GM03348 (cell line): ENCODE results near the gene TNFRSF12A.

Source experiments
- DNase-seq: peaks from one replicate; pipeline ENCODE4 v3.0.0; 2012; ENCODE audit warnings: low spot score

TNFRSF12A gene

DNA sequence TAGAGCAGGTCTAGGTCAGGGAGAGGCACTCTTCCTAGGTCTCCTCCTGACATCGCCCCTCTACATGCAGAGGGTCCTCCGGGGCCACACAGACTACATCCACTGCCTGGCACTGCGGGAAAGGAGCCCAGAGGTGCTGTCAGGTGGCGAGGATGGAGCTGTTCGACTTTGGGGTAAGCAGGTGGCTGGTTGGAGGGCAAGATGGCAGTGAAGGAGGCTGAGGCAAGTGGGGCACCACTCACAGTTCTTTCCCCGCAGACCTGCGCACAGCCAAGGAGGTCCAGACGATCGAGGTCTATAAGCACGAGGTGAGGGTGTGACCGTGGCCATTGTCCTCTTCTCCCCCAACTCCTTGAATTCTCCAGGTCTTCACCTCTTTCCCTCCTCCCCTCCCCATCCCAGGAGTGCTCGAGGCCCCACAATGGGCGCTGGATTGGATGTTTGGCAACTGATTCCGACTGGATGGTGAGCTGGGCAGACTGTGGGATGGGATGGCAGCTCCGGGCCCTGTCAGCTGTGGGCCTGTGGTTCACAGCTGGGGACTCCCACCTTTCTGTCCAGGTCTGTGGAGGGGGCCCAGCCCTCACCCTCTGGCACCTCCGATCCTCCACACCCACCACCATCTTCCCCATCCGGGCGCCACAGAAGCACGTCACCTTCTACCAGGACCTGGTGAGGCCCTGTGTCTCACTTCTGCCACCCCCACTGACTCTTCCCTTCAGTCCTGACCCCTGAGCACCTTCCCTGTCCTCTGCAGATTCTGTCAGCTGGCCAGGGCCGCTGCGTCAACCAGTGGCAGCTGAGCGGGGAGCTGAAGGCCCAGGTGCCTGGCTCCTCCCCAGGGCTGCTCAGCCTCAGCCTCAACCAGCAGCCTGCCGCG, 6.7 kb downstream of the TNFRSF12A start:
- no peak for DNase-seq

DNA sequence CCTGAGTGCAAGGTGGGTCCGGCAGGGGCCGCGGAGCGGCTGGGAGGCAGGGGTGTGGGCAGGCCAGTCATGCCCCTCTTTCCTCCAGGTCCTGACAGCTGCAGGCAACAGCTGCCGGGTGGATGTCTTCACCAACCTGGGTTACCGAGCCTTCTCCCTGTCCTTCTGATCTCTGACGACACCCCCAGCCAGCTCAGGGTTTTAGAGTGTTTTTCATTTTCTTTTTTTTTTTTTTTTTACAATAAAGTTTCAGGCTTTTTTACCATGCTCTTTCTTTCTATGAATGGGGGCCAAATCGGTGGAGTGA, 7.3 kb downstream of the TNFRSF12A start:
- no peak for DNase-seq

DNA sequence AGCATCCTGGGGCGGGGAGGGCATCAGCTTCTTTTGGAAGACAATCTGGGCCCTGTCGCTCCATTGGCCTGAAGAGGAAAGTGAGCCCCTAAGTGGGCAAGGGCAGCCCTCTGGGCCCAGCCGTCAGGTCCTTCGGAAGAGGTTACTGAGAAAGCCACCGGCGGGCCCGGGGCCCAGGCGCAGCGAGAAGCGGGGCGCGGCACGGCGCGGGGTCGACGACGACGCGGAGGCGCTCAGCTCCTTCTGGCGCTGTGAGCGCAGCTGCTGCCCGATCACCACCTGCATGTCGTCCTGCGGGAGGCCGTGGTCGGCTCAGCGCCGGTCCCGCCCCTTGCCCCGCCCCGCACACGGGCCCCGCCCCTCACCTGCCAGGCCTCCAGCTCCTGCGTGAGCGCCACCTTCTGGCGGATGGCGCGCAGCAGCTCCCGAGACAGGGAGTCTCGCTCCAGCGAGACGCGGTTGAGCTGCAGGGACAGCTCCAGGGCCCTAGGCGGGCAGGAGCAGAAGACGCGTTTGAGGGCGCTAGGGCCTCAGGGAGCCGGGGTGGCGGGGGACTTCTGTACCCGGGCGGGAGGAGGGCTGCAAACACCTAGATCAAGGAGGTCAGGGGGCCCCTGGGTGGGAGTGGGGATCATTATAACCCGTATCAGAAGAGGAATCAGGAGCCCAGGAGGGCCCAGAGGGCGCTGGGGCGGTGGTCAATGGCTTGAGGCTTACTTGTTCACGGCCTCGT, 8.0 kb downstream of the TNFRSF12A start:
- DNase-seq, result peak; percentile 81

DNA sequence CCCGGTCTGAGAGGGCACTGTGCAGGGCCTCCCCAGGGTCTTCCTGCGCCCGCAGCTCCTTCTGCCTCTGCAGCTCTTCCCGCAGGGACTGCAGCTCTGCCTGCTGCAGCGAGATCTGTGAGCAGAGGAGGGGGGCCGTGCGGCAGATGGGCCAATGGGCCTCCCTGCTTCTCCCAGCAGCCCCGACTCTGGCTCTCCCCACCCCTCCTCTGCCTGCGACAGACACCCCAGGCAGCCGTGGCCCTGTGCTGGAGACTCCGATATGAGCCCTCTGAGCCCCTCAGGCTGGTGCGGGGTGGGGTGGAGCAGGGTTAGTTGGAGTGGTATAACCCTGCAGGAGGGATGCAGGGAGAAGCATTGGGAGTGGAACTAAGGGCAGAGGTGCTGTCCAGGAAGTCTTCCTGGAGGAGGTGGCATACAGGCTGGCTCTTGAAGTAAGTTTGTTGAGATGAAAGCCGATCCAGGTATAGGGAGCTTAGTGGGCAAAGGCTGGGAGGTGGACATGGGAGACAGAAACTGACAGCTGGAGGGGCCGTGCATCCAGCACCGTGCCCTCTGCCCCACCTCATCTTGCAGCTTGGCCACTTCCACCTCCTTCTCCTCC, 8.7 kb downstream of the TNFRSF12A start:
- no peak for DNase-seq

DNA sequence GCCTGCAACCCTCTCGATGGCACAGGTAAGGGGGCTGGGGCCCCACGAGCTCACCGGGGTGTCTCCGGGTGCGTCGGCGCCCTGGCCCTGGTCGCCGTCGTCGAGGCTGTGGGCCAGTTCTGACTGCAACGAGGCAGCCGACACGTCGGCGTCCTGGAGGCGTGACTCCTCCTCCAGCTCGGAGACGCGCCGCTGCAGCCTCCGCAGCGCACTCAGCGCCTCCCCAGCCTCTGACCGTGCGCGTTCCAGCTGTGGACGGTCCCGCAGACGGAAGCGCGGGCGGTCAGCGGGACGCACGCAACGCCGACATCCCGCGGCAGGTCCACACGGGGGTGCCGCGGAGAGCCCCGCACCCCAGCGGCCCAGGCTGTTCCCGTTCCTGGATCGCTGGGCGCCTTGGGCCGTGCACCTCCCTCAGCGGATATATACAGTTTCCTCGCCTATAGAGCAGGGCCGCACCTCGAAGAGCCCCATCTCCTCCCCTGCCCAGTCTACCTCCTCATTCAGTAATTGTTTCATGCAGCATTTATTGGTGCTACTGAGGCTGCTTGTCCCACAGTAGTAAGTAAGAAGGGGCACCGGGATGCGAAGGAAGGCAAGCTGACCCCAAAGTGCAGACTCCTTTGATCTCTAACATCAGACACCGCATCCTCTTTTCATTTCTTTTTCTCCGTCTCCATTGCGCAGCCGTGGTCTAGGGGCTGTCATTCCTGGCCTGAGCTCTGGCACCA, 9.5 kb downstream of the TNFRSF12A start:
- peak; percentile 67 for DNase-seq

DNA sequence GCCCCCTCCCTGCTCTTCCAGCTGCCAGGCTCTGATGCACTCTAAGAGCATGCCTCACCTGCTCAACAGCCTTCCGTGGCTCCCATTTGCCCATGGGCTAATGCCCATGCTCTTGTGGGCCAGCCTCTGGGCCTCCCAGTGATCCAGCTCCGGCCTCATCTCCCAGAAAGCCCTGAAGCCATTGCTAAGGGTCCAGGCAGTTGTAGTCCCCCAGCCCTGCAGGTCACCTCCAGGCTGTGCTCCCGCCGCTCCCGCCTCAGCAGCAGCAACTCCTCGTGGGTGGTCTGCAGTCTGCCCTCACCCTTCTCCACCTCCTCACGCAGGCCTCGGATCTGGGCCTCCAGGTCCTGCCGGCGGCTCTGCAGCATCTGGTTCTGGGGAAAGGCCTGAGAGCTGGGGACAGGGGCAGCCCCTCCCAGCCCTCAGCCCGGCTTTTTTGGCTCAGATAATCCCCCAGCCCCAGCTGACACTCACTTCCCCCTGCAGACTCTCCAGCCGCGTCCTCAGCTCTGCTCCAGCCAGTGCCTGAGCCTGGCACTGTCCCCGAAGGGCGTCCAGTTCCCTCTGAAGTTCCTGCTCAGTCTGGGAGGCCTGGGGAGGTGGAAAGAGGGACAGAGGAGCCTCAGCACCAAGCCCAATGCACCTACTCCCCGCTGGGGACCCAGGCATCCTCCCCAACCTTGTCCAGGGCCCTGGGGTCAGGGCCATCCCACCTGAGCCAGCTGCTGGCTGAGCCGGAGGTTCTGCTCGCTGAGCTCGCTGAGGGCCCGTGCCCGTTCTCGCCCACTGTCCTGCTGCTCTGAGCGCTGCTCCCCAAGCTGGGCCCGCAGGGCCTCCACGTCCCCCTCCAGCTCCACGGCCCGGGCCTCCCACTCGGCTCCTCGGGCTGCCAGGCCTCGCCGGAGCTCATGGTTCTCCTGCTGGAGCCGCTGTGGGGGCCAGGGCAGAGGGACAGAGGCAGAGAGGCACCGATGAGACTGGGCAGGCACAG, 10.3 kb downstream of the TNFRSF12A start:
- no peak for DNase-seq

DNA sequence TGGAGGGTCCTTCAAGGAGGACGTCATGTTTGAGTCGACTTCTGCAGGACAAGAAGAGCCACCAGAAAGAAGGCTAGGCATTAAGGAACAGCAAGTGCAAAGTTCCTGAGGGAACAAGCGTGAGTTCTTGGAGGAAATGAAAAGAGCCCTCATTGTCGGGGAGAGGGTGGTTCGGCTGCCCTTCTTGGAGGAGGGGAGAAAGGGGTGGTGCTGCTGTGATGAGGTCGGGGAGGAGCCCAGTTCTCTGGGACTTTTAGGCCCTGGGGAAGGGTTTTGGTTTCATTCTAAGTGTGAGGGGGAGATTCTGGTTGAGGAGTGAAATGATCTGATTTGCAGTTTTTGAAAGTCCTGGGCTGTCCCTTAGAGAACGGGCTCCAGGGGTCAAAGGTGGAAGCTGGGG, 12.5 kb downstream of the TNFRSF12A start:
- DNase-seq, result no peak

DNA sequence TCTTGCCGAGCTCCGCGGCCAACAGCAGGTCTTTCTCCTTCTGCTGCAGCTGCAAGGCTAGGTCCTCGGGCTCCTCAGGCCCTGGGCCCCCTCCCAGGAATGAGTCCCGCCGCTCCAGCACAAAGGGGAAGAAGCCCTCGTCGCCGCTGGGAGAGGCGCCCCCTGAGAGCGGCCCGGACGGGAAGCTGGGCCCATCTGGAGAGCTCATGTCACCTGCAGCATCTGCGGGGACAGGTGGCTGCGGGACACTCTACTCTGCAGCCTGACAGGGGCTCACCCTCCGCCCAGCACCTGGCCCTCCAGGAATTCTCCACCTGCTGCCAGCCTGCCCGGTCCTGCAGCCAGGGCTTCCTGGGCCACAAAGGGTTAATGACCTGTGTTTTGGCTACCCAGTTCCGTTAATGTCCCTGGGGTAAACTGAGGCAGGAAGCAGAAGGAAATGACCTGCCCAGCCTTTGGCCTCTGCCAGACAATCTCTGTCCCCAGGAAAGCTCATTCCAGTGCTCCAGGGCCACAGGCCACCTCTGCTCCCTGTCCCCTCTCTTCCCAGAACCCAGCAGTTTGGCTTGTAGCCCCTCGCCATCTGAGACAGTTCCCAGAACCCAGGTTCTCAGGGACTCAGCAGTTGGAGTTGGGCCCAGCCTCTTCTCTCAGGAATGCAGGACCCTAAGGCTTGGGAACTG, 15.3 kb downstream of the TNFRSF12A start:
- DNase-seq, result no peak

DNA sequence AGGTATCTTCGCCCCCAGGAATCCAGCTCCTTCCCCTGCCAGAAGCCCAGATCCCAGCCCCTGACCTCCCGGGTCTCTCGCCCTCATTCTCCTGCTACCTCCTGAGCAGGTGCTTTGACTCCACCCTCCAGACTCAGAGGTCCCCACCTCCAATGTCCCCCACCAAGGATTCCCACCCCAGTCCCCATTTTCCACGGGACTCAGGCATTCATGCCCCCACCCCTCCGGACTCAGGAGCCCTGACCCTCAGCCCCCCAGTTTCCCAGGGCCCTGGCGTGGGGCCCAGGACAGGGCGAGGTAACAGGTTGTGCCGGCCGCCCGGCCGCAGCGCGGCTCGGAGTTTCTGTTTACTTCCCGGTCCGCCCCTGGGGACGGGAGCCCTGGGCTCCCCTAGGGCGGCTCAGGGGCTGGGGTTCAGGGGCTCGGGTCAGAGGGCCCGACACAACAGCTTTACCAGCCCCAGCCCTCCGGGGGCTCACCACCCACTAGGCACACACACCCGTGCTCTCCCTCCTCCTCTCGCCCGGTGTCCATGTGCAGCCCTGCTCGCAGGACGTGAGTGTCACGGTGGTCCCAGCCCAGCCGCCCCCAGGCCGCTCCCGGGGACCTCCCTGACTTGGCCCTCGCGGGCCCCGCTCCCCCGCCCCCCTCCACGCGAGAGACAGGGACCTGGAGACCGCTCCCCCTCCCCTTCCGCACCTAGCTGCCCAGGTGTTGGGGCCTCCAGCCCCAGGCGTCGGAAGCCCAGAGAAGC, 16.0 kb downstream of the TNFRSF12A start:
- DNase-seq, result no peak

DNA sequence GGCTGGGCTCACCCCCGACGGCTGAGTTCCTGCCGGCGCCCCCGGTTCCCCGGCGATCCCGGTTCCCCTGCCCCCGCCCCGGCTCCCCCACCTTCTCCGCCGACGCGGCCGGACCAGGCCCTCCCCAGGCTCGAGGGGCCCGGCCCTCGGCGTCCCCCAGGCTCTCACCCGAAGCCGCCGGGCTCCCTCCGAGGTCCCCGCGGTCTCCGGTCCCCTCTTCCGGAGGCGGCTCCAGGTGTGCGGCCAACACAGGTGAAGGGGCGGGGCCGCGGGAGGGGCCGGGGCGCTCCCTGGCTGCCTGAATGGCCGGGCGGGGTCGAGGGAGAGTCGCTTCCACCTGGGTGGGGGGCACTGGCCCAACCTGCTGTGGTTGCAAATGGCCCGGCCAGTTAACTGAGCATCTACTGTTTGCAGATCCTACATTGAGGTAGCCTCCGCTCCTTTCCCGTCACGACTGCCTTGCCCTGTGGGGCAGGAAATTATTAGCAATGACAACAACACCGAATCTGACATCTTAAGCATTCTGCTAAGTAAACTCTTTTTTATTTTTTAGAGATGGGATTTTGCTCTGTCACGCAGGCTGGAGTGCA, 16.7 kb downstream of the TNFRSF12A start, which contains the start of gene BICDL2:
TSS of gene BICDL2 (minus strand) at position 219 of the 590 bp plus-strand sequence. CDS start 1,448 bp downstream, outside the sequence.
- DNase-seq, result no peak

DNA sequence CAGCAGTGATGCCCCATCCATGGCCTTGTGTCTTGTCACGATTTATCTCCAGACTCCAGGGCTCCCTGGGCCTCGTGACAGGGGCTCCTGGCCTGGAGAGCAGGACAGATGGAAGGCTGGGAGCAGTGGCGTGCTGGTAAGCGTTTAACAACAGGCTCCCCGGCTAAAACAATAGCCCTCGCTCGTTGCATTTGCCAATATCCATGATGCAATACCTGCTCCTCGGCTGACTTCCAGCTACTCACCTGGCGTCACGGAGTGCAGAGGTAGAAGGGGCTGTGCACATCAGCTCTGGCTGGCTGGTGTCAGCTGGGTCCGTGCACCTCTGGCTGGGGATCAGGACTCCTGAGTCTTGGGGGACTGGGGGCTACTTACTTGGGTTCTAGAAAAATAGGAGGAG, 18.1 kb downstream of the TNFRSF12A start:
- no peak for DNase-seq

DNA sequence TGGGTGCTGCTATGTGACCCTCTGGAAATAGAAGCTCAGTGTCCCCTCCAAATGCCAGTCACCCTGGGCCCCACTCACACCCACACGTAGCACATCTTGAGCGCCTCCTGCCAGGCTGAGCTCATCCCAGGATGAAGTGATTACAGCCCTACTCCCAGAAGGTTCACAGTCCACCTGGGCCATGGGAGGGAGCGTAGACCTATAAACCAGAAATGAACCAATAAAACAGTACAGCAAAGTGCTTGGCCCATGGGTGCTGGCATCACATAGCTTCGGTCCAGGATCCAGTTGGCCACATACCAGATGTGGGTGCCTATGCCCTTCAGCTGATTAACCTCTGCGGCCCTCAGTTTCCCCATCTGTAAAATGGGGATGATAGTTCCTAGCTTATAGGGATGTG, 18.7 kb downstream of the TNFRSF12A start:
- no peak for DNase-seq

DNA sequence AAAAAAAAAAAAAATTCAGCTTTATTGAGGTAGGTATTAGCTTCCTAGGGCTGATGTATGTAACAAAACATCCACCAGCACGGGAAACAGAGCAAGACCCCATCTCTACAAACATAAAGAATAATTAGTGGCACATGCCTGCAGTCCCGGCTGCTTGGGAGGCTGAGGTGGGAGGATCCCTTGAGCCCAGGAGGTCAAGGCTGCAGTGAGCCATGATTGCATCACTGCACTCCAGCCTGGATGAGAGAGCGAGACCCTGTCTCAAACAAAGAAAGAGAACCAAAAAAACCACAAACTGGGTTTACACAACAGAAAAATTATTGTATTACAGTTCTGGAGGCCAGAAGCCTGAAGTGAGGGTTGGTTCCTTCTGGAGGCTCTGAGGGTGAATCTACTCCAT, 22.2 kb downstream of the TNFRSF12A start:
- DNase-seq, result no peak

DNA sequence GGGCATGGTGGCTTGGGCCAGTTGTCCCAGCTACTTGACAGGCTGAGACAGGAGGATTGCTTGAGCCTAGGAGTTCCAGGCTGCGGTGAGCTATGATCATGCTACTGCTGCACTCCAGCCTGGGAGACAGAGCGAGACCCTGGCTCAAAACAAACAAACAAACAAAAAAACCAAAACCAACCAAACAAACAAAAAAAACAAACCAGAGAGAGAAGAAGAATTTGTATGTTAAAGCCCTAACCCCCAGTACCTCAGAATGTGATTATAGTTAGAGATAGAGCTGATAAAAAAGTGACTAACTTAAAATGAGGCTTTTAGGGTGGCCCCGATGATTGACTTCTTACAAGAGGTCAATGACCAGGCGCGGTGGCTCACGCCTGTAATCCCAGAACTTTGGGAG, 24.5 kb downstream of the TNFRSF12A start:
- no peak for DNase-seq

DNA sequence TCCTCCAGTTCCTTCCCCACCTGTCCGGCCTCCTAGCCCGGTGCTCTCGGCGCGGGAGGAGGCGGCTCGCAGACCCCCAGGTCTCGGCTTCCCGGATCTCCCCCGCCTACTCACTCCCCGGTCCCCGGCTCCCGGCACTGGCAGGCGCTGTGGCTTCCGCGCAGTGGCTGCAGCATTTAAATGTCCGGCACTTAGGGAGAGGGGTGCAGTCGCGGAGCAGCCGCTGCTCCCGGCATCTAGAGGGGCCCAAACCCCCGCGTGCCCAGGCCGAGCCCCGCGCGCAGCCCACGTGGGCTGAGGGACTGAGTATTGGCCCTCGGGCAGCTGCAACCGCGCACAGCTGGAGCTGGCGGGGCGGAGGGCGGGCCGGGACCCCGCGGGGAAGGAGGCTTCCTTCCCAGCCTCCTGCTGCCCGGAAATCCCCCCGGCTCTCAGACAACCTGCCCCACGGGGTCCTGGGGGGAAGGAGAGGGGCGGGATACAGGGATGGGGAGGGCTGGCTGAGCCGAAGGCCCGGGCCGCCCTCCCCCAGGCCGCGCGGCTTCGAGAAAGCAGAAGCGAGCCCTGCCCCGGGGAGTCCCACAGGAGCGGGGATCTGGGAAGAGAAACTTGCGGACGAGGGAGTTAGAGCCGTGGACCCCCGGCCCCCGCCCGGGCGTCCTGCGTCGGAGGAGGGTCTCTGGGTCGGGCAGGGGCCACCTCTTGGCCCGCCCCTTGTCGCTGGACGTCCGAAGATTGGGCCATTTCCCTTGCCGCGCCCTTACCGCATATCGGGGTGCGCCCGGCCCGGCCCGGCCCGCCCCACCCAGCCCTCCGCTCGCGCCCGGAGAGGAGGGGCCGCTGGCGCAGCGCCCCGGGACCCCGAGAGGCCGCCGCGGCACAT, 25.8 kb downstream of the TNFRSF12A start, which contains the start of gene MMP25:
TSS of gene MMP25 (plus strand) at position 804 of the 883 bp plus-strand sequence. CDS start 357 bp downstream, outside the sequence.
- DNase-seq, result no peak

DNA sequence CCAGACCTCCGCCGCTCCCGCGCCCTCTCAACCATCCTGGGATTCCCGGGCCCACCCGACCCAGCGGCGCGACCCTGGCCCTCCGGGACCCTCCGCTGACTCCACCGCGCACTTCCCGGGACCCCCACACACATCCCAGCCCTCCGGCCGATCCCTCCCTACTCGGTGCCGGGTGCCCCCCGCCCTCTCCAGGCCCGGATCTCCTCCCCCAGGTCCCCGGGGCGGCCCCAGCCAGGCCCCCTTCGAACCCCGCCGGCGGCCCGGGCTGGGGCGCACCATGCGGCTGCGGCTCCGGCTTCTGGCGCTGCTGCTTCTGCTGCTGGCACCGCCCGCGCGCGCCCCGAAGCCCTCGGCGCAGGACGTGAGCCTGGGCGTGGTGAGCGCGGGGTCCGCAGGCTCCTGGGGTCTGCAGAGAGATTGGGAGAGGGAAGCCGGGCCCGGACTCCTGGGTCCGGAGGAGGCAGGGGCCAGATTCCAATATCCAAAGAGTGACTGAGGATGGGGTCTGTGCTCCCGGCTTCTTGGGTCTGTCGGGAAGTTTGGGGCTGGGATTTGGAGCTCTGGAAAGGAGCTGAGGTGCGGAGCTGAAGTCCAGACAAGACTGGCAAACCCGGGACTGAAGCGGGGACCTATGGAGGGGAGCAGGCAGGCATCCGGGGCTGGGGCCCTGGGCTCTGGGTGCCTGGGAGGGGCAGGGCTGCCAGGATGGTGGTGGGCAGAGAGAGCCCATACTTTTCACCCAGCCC, 26.6 kb downstream of the TNFRSF12A start:
- DNase-seq, result no peak

DNA sequence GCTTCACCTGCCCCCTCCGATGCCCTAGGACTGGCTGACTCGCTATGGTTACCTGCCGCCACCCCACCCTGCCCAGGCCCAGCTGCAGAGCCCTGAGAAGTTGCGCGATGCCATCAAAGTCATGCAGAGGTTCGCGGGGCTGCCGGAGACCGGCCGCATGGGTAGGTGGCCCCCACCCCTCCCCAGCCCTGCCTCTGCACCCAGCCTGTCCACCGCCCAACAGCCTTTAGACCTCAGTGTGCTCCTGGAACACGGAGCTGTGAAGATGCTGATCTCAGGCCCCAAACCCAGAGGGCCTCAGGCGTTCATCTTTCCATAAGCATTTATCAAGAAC, 27.2 kb downstream of the TNFRSF12A start:
- no peak for DNase-seq
